Measurements from ENCODE around the gene LRMDA. TPM values are rescaled to one million over a fixed set of nuclear protein-coding genes. Genes with fewer than 3 reads are reported as not detected.

LRMDA gene
- total RNA-seq, 1 donor from 2014 or later: not detected

DNA sequence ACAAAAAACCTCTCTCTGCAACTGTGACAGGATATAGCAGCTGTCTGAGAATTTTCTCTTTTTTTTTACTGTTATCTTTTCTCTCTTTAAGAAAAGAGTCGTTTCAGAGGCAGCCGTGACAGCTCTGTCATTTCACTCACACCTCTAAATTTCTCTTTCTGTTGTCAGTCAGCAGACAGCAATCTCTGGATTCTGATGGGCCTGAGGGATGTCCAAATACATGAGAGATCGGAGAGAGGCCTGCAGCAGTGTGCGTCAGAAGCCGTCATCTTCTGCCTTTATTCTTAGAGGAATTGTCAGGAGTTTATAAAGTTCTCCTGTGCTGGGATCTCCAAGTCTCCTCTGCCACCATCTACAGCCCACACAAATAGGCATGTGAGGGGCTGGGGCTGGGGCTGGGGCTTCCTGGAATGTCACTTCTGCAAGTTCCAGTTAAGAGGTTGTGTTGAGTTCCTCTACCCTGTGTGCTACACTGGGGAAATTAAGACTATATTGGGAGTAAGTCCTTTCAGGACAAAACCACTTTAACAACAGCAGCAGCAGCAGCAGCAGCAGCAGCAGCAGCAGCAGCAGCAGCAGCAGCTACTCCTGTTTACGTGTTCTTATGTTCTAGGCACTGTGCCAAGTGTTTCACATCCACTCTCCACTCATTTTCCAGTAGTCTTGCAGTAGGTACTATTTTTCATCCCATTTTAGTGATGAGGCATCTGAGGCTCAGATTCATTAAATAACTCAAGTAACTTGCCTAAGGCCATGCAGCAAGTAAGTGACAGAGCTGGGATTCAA lies 541.3 kb downstream of the LRMDA start:
- TF ChIP-seq, protein P1, sequence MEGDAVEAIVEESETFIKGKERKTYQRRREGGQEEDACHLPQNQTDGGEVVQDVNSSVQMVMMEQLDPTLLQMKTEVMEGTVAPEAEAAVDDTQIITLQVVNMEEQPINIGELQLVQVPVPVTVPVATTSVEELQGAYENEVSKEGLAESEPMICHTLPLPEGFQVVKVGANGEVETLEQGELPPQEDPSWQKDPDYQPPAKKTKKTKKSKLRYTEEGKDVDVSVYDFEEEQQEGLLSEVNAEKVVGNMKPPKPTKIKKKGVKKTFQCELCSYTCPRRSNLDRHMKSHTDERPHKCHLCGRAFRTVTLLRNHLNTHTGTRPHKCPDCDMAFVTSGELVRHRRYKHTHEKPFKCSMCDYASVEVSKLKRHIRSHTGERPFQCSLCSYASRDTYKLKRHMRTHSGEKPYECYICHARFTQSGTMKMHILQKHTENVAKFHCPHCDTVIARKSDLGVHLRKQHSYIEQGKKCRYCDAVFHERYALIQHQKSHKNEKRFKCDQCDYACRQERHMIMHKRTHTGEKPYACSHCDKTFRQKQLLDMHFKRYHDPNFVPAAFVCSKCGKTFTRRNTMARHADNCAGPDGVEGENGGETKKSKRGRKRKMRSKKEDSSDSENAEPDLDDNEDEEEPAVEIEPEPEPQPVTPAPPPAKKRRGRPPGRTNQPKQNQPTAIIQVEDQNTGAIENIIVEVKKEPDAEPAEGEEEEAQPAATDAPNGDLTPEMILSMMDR (IDR thresholded peaks at IDR 0.05): no peak
- ATAC-seq (ENCODE audit: low read depth): no peak
- intact Hi-C loops (cut with micrococcal nuclease): no loop called here
- H3K4me1 Mint-ChIP-seq: no peaks in the 10 kb centered on the region
- no peaks in the 10 kb centered on the region for H3K9me3 Mint-ChIP-seq
- ChIA-PET CTCF (no interaction called here), POLR2A (no interaction called here)
- H3K36me3 Mint-ChIP-seq (ENCODE audit: low read depth): no peaks in the 10 kb centered on the region
- H3K27ac Mint-ChIP-seq: no peak overlapping the region
- H3K27me3 Mint-ChIP-seq: no peaks in the 10 kb centered on the region
- H3K4me3 Mint-ChIP-seq: no peak overlapping the region
- DNase-seq: no peak

DNA sequence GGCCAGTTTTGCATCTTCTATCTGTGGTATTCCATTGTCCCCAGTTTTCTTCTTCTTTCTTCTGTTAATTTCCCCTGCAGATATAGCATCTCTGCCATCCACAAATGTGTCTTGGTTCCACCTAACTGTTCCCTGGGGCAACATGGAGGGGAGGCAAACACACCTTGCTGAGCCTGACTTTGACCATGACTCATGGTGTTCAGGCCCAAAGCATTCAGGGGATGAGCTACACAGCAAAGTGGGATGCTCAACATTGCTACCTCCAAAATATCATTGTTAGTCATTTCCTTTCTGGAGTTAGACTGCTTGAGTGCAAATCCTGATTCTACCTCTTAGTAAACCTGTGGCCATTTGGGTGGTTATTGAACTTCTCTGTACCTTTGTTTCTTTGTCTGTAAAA lies 542.7 kb downstream of the LRMDA start:
- TF ChIP-seq, protein P1 (IDR thresholded peaks at IDR 0.05): no peak
- intact Hi-C loops (cut with micrococcal nuclease): no loop called here
- ChIA-PET POLR2A (no interaction called here), CTCF (no interaction called here)
- no peak overlapping the region for H3K4me3 Mint-ChIP-seq
- DNase-seq: no peak
- no peaks in the 10 kb centered on the region for H3K36me3 Mint-ChIP-seq (ENCODE audit: low read depth)
- no peak for ATAC-seq (ENCODE audit: low read depth)
- no peaks in the 10 kb centered on the region for H3K9me3 Mint-ChIP-seq
- H3K4me1 Mint-ChIP-seq: no peaks in the 10 kb centered on the region
- no peak overlapping the region for H3K27ac Mint-ChIP-seq
- H3K27me3 Mint-ChIP-seq: no peaks in the 10 kb centered on the region

DNA sequence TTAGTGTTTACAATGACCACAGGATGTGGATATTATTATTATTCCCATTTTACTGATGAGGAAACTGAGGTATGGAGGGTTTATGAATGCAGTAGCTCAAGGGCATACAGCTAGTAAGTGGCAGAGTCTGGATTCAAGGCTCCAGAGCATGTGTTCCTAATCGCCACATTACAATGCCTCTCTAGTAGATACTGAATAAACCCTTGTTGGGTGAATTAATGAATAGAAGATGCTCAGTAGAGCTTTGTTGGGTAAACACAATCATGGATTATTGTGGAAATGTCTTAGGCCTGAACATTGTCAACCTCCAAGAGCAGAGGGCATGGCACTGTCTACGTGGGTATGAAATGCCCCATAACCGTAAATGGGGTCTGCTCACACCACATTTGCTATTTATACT lies 545.3 kb downstream of the LRMDA start:
- ATAC-seq (ENCODE audit: low read depth): no peak
- no peaks in the 10 kb centered on the region for H3K9me3 Mint-ChIP-seq
- intact Hi-C loops (cut with micrococcal nuclease): no loop called here

DNA sequence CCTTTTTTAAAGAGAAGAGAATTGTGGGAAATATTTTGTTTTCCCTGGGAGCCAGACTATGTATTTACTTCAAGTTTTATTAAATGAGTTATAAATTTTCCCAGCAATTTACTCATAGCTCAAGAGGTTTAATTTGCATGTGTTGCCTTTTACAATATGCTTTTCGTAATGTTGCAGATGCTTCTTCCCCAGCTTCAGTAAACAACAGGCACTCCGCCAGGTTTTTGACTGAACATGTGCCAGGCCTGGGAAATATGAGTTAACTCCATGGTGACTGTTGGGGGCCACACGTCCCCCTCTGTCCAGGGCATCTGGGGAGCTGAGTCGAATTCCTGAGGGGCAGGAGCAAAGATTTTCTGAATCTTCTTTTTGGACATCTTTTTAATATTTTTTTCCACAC lies 545.7 kb downstream of the LRMDA start:
- ChIA-PET POLR2A (no interaction called here), CTCF (no interaction called here)
- Mint-ChIP-seq H3K36me3 (ENCODE audit: low read depth) (no peaks in the 10 kb centered on the region), H3K4me3 (no peak overlapping the region), H3K27me3 (no peaks in the 10 kb centered on the region), H3K9me3 (no peaks in the 10 kb centered on the region), H3K4me1 (no peaks in the 10 kb centered on the region), H3K27ac (no peak overlapping the region)
- DNase-seq (no peak), ATAC-seq (ENCODE audit: low read depth) (no peak)
- TF ChIP-seq, protein P1 (IDR thresholded peaks at IDR 0.05): no peak
- intact Hi-C loops (cut with micrococcal nuclease): no loop called here

More for the DNA sequence above, 545.3 kb downstream of the LRMDA start:
- Mint-ChIP-seq H3K27me3 (no peaks in the 10 kb centered on the region), H3K27ac (no peak overlapping the region), H3K36me3 (ENCODE audit: low read depth) (no peaks in the 10 kb centered on the region), H3K4me3 (no peak overlapping the region), H3K4me1 (no peaks in the 10 kb centered on the region)
- POLR2A ChIA-PET: no interaction called here
- TF ChIP-seq, protein P1 (IDR thresholded peaks at IDR 0.05): no peak
- CTCF ChIA-PET: no interaction called here
- DNase-seq: no peak

DNA sequence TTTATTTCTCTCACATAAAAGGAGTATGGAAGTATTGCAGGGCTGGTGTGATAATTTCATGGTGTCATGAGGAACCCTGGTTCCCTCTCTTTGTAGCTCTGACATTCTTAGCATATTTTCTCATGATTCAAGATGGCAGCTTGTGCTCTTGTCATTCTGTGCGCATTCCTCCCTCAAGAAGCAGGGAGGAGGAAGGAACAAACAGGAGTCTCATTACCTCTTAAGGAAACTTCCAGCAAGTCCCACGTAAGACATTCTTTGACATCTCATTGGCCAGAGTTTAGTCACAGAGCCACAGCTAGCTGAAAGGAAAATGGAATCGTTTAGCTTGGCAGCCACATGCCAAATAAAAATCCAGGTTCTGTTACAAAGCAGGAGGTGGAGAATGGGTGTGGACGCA lies 546.8 kb downstream of the LRMDA start:
- CTCF ChIA-PET: no interaction called here
- H3K27me3 Mint-ChIP-seq: no peaks in the 10 kb centered on the region

More for the DNA sequence above, 546.8 kb downstream of the LRMDA start:
- POLR2A ChIA-PET: no interaction called here
- DNase-seq (no peak), ATAC-seq (ENCODE audit: low read depth) (no peak)
- Mint-ChIP-seq H3K4me3 (no peak overlapping the region), H3K4me1 (no peaks in the 10 kb centered on the region), H3K27ac (no peak overlapping the region), H3K9me3 (no peaks in the 10 kb centered on the region), H3K36me3 (ENCODE audit: low read depth) (no peaks in the 10 kb centered on the region)
- intact Hi-C loops (cut with micrococcal nuclease): no loop called here
- TF ChIP-seq, protein P1 (IDR thresholded peaks at IDR 0.05): no peak

Measured in activated B cell treated with CpG ODN at 0.5 μM for 24 hours (primary cell).